Epidermal melanocyte (primary cell): Measurements from ENCODE around the gene CCDC61.
A peak's percentile ranks its signal among the peaks of the same experiment; 100 is the strongest.

ENCODE experiments used
- DNase-seq: peaks from one replicate; pipeline ENCODE4 v3.0.0; 2011; ENCODE audit warnings: low spot score; ENCODE audit not compliant: insufficient read length

CCDC61 gene

DNA sequence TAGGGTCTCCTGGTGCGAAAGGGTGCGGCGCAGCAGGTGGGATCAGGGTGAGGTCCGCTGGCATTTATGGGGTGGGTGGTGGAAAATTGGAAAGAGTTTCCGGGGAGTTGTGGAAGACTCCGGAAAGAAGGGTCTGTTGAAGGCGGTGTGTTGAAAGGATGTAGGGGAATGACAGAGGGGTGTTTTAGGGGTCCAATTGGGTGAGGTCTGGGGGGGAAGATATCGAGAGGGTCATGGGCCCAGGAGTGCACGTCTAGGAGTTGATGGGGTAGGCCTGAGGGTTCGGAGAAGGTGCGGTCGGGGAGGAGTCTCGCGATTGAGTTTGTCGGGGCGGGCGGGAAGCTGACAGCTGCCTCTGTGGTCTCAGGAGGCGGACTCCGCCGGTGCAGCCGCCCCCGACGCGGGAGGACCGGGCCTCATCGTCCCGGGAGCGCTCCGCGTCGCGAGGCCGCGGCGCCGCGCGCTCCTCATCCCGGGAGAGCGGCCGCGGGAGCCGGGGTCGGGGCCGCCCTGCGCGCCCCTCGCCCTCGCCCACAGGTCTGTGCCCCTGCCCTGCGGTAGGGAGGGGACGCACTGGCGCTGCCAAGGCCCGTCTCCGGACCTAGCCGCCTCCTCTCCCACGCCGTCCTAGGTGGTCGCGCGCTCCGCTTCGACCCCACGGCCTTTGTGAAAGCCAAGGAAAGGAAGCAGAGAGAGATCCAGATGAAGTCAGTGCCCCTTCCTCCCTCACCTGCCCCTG lies 20.6 kb downstream of the CCDC61 start:
- DNase-seq: no peak

GRCh38 chr19:46016426-46017094 lies 21.3 kb downstream of the CCDC61 start:
- peak; percentile 79 for DNase-seq

DNA sequence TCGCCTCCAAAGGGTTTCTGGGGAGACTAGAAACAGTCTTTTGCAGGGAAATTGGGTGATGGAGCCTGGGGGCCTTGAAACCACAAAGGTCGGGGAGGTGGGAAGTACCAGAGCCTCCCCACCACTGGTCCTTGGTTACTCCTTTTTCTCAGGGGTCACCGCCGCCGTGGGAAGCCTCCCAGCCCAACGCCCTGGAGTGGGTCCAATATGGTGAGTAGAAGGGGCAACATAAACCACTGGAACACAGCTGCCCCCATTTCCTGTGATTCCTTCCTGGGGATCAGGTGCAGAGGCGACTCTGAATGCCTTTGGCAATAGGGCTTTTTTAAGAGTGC lies 21.8 kb downstream of the CCDC61 start:
- no peak for DNase-seq

- DNase-seq: no peak
Observed at GRCh38 chr19:46017874-46018675, 22.8 kb downstream of the CCDC61 start.

DNA sequence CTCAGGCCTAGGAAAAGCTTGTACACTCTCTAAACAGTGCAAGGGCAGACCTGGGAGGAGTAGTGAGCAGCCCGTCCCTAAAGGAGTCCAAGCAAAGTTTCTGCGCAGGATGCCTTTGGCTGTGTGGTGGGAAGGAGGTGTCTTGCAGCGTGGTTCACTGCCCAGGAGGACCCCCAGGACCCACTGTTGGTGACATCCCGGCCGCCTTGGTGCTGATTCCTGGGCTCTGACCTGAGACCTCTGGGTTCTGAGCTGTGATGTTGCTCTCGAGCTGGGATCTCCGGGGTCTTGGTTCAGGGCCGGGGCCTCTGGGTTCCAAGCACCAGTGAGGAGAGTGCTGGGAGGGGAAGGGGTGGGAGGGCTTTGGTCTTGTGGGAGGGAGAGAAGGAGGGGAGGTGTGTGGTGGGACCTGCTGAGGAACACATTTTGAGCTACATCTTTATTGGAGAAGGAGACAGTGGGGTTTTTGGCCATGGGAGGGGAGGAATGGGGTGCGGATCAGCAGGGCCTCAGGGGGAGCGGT lies 23.5 kb downstream of the CCDC61 start:
- no peak for DNase-seq

DNA sequence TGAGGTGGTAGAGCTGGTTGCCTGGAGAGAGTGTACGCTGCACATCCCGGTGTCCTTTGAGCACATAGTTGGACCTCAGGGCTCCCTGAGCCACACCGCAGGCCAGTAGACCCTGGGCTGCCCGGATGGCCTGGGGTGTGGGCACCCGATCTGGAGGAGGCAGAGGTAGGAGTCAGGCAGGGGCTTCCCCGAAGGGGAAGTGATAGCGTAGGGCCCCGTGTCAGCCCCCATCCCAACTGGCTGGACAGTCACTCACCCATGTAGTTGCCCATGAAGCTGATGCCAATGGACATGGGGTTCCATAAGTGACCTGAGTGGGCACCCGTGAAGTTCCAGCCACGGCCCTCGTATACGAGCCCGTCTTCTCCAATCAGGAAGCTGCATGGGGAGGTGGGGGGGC lies 24.0 kb downstream of the CCDC61 start:
- DNase-seq: no peak

DNA sequence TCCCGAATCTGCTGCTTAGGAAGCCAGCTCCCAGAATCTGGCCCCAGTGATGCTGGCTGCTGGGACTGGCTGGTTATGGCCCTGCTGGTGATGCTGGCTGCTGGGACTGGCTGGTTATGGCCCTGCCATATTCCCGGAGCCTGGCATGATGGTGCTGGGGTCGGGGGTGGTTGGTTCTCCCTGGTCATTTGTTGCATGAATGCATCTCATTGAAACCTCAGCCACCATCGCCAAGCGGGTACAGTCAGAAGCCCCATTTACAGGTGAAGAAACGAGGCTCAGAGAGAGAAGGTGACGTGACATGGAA lies 25.5 kb downstream of the CCDC61 start:
- DNase-seq: no peak

DNA sequence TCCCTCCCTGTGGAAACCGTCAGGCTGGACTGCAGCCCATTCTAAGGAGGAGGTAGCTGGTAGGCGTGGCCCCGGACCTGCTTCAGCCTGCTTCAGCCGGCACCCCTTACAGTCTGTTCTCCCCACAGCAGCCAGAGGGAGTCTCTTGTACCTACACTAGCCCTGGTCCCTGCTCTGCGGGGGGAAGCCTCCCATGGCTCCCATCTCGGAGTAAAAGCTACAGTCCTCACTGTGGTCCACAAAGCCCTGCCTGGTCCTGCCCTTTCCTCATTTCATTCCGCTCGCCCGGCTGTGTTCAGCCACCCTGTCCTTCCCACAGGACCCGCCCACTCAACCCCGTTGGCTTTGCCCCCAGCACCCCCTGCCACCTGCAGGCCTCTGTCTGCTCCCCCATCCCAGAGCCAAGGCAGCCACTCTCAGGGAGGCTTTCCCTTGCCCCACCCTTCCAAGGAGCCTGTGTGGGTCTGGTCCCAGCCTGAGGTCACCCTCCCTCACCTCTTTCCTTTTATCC lies 26.3 kb downstream of the CCDC61 start:
- no peak for DNase-seq

GRCh38 chr19:46022061-46022430 lies 26.8 kb downstream of the CCDC61 start:
- DNase-seq: no peak

GRCh38 chr19:46022431-46023310 lies 27.4 kb downstream of the CCDC61 start, which contains the start of gene PGLYRP1:
TSS of gene PGLYRP1 (minus strand) at chr19:46023053. CDS start at chr19:46023021, 32 bp downstream.
- DNase-seq: no peak

- DNase-seq: no peak
Observed at GRCh38 chr19:46023311-46023779, 28.1 kb downstream of the CCDC61 start.

DNA sequence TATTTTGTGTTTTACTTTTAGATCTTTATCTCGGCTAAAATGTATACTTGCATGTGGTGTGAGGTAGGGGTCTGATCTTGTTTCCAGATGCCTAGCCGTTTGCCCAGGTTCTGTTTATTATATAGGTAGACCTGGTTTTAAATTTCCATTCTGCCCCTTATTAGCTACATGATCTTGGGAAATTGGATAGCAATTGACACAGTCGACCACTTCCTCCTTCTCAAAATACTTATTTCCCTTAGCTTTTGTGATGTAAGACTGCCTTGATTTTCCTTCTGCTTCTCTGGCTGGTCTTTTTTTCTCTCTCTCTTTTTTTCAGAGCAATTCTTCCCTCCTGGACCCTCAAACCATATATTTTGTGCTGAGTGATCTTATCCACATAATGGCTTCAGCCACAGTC lies 30.6 kb downstream of the CCDC61 start:
- no peak for DNase-seq

DNA sequence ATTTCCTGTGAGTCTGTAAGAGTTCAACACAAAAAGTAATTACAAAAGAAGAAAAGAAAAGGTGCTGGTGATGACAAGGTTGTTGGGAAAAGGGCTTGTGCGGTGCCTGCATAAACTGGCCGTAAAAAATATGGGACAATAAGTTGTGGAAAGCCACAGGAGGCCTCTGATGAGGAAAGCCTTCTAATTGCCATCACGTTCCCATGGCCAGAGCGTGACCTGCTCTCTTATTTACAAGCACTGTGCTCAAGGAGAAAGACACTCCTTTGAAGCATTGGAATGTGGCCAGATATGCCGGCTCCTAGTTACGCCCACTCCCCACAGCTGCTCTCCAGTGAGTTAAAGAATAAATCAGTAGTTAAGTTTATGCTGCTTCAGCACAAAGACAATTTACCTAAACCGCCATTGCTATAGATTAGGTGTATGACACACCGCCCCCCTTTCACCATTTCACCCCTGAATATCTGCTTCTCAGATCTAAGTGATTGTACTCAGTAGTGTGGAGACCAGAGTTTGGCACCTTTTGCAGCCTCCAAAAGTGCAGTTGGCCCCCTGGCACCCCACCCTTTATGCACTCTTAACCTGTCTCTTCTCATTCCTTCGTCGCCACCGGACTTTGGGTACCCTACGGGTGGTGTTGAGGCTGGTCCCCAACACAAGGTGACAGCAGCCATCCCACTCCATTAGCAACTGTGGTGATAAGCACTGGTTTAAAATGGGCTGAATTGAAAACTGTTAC lies 35.7 kb downstream of the CCDC61 start:
- DNase-seq: no peak

- DNase-seq: no peak
Observed at GRCh38 chr19:46031781-46032596, 36.7 kb downstream of the CCDC61 start.

- DNase-seq: no peak
Observed at GRCh38 chr19:46032597-46033025, 37.3 kb downstream of the CCDC61 start.

DNA sequence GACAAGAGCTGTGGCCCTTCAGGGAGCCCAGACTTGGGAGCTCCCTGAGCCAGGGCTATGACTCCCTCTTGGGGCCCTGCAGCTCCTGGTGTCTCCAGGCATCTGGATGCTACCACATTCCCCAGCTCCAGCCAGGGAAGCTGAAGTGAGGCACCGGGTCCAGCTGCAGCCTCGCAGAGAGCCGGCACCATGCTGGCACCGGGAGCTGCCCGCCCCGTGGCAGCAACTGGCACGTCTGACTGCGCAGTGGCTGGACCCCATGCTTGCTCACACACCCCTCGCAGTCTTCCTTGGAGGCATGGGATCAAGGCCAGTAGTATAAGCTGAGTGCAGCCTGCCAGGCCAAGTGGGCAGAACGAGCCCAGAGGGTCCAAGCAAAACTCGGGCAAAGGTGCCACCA lies 38.1 kb downstream of the CCDC61 start:
- DNase-seq: no peak

DNA sequence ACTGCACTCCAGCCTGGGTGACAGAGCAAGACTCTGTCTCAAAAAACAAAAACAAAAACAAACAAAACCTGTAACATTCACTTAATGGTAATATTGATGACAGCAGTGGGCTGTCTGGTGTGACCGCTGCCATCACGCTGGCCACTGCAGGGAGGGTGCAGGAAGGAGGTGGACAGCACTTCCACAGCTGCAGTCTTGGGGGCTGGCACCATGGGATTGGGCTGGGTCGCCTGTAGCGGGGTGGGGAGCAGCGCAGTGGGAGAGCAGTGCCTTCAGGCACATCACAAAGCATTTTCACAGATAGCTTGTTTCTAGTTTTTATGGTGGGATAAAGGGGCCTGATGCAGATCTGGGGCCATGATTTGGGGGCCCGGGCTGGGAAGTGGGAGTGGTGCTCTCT lies 40.3 kb downstream of the CCDC61 start:
- DNase-seq: no peak

- no peak for DNase-seq
Observed at GRCh38 chr19:46035986-46036743, 40.9 kb downstream of the CCDC61 start.

DNA sequence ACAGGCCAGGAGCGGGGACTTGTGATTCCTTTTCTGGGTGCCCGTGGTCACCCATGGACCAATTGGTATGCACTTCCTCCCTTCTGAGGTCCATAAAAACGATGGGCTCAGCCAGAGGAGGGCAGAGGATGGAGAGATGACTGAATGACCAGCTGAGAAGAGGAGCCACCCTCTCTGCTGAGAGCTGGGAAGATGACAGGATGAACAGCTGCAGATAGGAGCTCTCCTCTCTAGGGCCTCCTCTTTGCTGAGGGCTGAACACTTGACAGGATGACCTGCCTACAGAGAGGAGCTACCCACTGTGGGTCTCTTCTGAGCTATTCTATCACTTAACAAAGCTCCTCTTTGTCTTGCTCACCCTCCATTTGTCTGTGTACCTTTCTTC lies 41.5 kb downstream of the CCDC61 start:
- DNase-seq: no peak
